ENCODE results near the gene PRKN. TPM values are rescaled to one million over a fixed set of nuclear protein-coding genes. Genes with fewer than 3 reads are reported as not detected.

PRKN gene
- total and polyA plus RNA-seq, 2 donors (not counting 3 experiments of a cell fraction or from before 2014, with no cell fraction given) = 0.06 TPM; not detected in 1

- H3K4me2 ChIP-seq (ENCODE audit: insufficient read depth, low read length) = no peak overlapping the region
- no peaks in the 10 kb centered on the region for H3K27me3 ChIP-seq (ENCODE audit: control insufficient read depth in 2 of 2, insufficient read depth in 2 of 2, low read length in 2 of 2)
- no peaks in the 10 kb centered on the region for H3K9me3 ChIP-seq (replicated peaks; ENCODE audit: control insufficient read depth, insufficient read depth, low read length)
- no TSS peak for BruUV-seq (replicated peaks)
- H2AFZ ChIP-seq (ENCODE audit: low read depth, low read length) = no peak overlapping the region
- no peaks in the 10 kb centered on the region for H3K36me3 ChIP-seq (ENCODE audit: control insufficient read depth in 2 of 2, extremely low read depth in 1 of 2, insufficient read depth in 2 of 2, low read length in 2 of 2)
- no peaks in the 10 kb centered on the region for H3K9me1 ChIP-seq (replicated peaks; ENCODE audit: control insufficient read depth, extremely low read depth, insufficient read depth, low read length)
- dilution Hi-C loops (cut with MboI; ENCODE audit: extremely low pct_ligation_motif_present, low sequenced_read_pairs) (no loop called here), intact Hi-C loops (cut with micrococcal nuclease) (no loop called here)
- H4K20me1 ChIP-seq (replicated peaks; ENCODE audit: control insufficient read depth, extremely low read depth, insufficient read depth, low read length) = no peaks in the 10 kb centered on the region
- no peaks in the 10 kb centered on the region for H3K4me1 ChIP-seq (ENCODE audit: control insufficient read depth, extremely low read depth, insufficient read depth, low read length)
- no peak overlapping the region for H3K27ac ChIP-seq (ENCODE audit: insufficient read depth, low read depth, low read length)
- CTCF ChIA-PET = interaction anchor here (0.7 kb wide), 1 partner anchor 1238 kb away, joined by 3 read pairs; no protein-coding TSS in a partner anchor
- H3K9ac ChIP-seq (replicated peaks; ENCODE audit: extremely low read depth, insufficient read depth, low read length) = no peak overlapping the region
- POLR2A ChIA-PET = no interaction called here
- DNase-seq (ENCODE audit: low read depth, low spot score) (no peak), FAIRE-seq (no peak)
- TF ChIP-seq MYC (IDR thresholded peaks at IDR 0.05; ENCODE audit: low read depth, low read length) (no peak), CTCF (IDR thresholded peaks at IDR 0.05; ENCODE audit: extremely low read depth in 1 of 2, insufficient read depth in 1 of 2, low read depth in 1 of 2, low read length in 2 of 2) (no peak), EZH2 (IDR thresholded peaks at IDR 0.05; ENCODE audit: borderline replicate concordance, low read depth, low read length, severe bottlenecking) (no peak), FOS (IDR thresholded peaks at IDR 0.05; ENCODE audit: borderline replicate concordance, insufficient read depth, low read length) (no peak)
- no peaks in the 10 kb centered on the region for H3K79me2 ChIP-seq (ENCODE audit: control insufficient read depth, insufficient read depth, low read length)
- H3K4me3 ChIP-seq (replicated peaks in 1 of 3; ENCODE audit: insufficient read depth in 1 of 3, low read depth in 1 of 3, low read length in 3 of 3) = no peak overlapping the region
Observed at GRCh38 chr6:161408041-161408440, 1319.5 kb downstream of the PRKN start.

- no TSS peak for BruUV-seq (replicated peaks)
- no peaks in the 10 kb centered on the region for H3K9me3 ChIP-seq (replicated peaks; ENCODE audit: control insufficient read depth, insufficient read depth, low read length)
- H4K20me1 ChIP-seq (replicated peaks; ENCODE audit: control insufficient read depth, extremely low read depth, insufficient read depth, low read length) = no peaks in the 10 kb centered on the region
- ChIA-PET POLR2A (interaction anchor here (0.6 kb wide), 1 partner anchor 843 kb away, joined by 3 read pairs; no protein-coding TSS in a partner anchor), CTCF (no interaction called here)
- no peaks in the 10 kb centered on the region for H3K27me3 ChIP-seq (ENCODE audit: control insufficient read depth in 2 of 2, insufficient read depth in 2 of 2, low read length in 2 of 2)
- no peak overlapping the region for H3K27ac ChIP-seq (ENCODE audit: insufficient read depth, low read depth, low read length)
- FAIRE-seq (no peak), DNase-seq (ENCODE audit: low read depth, low spot score) (no peak)
- H3K79me2 ChIP-seq (ENCODE audit: control insufficient read depth, insufficient read depth, low read length) = no peaks in the 10 kb centered on the region
- dilution Hi-C loops (cut with MboI; ENCODE audit: extremely low pct_ligation_motif_present, low sequenced_read_pairs) (no loop called here), intact Hi-C loops (cut with micrococcal nuclease) (no loop called here)
- no peak overlapping the region for H3K4me2 ChIP-seq (ENCODE audit: insufficient read depth, low read length)
- H3K4me3 ChIP-seq (replicated peaks in 1 of 3; ENCODE audit: insufficient read depth in 1 of 3, low read depth in 1 of 3, low read length in 3 of 3) = no peak overlapping the region
- H2AFZ ChIP-seq (ENCODE audit: low read depth, low read length) = no peak overlapping the region
- no peaks in the 10 kb centered on the region for H3K4me1 ChIP-seq (ENCODE audit: control insufficient read depth, extremely low read depth, insufficient read depth, low read length)
- no peak overlapping the region for H3K9ac ChIP-seq (replicated peaks; ENCODE audit: extremely low read depth, insufficient read depth, low read length)
- TF ChIP-seq MAX (IDR thresholded peaks at IDR 0.05; ENCODE audit: insufficient read depth, insufficient read length) = no peak
- no peak for TF ChIP-seq FOS (IDR thresholded peaks at IDR 0.05; ENCODE audit: borderline replicate concordance, insufficient read depth, low read length)
- no peak for TF ChIP-seq JUN (IDR thresholded peaks at IDR 0.05; ENCODE audit: borderline replicate concordance, insufficient read depth, insufficient read length, low read depth)
- no peak for TF ChIP-seq POLR2AphosphoS5 (IDR thresholded peaks at IDR 0.05; ENCODE audit: insufficient read depth, low read depth, low read length)
- no peak for TF ChIP-seq POLR2A (IDR thresholded peaks at IDR 0.05; ENCODE audit: low read depth, low read length)
- TF ChIP-seq EZH2 (IDR thresholded peaks at IDR 0.05; ENCODE audit: borderline replicate concordance, low read depth, low read length, severe bottlenecking) = no peak
- H3K36me3 ChIP-seq (ENCODE audit: control insufficient read depth in 2 of 2, extremely low read depth in 1 of 2, insufficient read depth in 2 of 2, low read length in 2 of 2) = no peaks in the 10 kb centered on the region
- no peaks in the 10 kb centered on the region for H3K9me1 ChIP-seq (replicated peaks; ENCODE audit: control insufficient read depth, extremely low read depth, insufficient read depth, low read length)
Observed at GRCh38 chr6:161407581-161407980, 1320.0 kb downstream of the PRKN start.

Data from endothelial cell of umbilical vein (primary cell).